ENCODE data around the gene C16orf87.

DNA sequence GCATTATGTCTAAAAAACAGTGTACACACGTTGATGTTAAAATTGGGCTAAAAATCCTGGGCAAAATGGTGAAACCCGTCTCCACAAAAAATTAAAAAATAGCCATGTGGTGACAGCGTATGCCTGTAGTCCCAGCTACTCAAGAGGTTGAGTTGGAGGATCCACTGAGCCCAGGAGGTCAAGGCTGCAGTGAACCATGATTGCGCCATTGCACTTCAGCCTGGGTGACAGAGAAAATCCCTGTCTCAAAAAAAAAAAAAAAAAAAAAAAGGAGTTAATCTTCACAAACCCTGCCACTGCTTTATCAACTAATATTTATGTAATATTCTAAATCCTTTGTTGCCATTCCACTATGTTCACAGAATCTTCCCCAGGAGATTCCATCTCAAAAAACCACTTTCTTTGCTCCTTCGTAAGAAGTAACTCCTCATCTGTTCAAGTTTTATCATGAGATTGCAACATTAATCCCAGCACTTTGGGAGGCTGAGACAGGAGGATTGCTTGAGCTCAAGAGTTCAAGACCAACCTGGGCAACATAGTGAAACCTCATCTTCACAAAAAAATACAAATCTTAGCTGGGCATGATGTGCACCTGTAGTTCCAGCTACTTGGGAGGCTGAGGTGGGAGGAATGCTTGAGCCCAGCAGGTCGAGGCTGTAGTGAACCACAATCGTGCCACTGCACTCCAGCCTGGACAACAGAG lies 1.9 kb upstream of the C16orf87 start:
- no peak for TF ChIP-seq POLR2A (IDR thresholded peaks at IDR 0.05; ENCODE audit: low read length)
- TF ChIP-seq GATA1 (IDR thresholded peaks at IDR 0.05; ENCODE audit: low read depth, low read length) = no peak
